HG03378 (cell line): Measurements from ENCODE around the gene MAPT.
"Not testable (repeated sequence)": the region's sequence is repeated elsewhere in the genome, so short reads cannot be mapped to it uniquely, and the experiment has no call there.

ENCODE experiments used
- ATAC-seq: cut with Tn5 transposase; IDR thresholded peaks from one replicate; pipeline ENCODE4 v1.9.1; 2021; ENCODE audit warnings: mild to moderate bottlenecking, moderate library complexity; ENCODE audit not compliant: unreplicated experiment

Gene MAPT

DNA sequence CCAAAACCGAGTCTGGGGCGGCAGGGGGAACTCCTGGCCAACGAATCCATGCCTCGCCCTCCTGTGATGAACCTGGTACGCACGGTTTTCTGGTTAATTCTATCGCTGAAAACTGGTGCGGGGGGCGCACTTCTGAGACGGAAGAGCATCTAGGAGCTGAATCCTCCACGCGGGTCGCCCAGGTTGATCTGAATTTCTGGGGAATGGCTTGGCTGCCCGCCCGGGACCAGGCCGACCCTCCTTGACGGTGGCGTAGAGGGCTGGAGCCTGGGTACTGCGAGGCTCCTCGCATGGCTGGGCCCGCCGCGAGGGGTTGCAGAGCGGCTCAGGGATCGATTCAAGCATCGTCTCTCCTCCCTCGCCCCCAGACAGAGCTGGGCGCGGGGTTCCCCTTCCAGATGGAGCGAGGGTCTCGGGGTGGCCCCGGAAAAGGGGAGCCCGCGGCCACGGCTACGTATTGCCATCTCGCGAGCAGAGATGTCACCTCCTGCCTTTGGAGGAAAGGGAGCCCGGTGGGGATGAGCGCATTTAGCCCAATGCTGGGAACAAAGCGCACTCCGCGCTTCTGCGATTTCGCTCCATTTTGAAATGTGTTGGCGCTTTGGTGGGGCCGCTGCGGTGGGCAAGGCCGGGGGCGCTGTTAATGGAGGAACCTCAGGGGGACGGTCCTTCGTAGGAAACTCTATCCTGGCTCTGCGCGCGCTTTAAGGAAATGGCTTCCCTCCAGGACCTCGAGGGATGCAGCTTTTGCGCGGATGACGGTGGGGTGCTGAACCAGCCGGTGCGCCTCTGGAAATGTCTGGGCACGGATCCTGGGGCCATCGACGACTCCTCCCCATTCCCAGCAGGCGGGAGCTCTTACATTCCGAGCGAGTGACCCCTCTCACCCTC is 2.7 kb downstream of the MAPT start:
- ATAC-seq: no peak

DNA sequence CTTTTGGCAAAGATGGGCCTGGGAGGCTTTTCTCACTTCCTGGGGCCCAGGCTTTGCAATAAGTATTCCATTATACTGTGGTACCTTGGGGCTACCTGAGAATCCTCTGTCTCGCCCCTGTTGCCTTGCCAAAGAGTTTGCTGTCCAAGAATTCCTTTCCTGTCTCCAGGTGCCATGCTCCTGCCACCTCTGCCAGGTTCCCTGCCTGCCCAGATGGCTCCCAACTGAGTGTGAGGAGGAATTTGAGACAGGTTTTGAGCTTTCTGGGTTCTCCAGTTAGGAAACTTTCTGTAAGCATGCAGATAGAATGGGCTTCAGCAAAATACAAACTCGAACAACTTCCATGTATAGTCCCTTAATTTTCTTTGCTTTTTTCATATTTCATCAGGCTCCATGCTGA is 5.8 kb downstream of the MAPT start:
- no peak for ATAC-seq

DNA sequence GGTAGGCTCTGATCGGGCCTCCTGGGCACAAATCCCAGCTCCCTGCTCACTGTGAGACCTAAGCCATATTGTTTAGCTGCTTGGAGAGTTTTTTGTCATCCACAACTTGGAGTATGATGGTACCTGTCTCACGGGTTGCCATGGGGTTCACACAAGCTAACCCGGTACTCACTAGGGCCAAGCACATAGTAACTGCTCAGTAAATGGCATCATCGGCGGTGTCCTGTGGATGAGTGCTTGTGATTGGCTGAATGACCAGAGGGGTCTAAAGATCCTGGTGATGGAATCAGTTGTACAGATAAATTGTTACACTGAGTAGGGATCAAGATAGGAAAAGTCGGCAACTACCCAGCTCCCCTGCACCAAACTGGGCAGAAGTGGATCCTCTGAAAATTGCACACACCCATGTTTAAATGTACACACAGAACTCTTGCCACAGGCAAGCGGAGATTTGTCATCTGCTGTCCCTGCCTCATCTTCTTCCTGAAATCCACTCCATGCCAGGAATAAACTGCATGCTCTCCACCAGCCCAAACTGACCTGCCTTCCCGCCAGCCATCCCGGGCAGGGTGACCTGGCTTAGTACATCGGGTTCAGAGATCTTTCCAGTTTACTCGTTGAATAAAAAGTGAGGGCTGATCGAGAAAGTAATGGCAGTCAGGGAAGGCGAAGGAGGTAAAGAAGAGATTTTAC is 6.5 kb downstream of the MAPT start:
- ATAC-seq: no peak

DNA sequence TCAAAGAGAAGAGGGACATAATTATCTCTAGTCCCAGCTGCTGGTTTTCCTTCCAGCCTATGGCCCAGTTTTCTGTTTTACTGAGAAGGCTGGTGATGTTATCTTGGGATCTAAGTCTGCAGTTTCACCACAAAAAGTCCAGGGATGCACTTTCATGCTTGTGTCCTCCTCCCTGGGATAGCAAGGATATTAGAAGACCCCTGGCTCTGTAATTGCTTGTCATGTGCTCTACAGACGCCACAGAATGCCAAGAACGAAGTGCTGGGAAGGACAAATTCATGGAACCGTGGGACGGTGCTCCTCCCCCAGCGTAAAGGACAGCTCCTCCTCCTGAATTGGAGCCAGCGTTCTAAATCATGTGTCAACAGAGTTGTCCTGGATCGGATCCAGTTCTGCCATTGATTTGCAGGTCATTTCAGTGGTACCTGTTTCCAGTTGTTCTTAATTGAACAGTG is 8.6 kb downstream of the MAPT start:
- ATAC-seq: no peak

DNA sequence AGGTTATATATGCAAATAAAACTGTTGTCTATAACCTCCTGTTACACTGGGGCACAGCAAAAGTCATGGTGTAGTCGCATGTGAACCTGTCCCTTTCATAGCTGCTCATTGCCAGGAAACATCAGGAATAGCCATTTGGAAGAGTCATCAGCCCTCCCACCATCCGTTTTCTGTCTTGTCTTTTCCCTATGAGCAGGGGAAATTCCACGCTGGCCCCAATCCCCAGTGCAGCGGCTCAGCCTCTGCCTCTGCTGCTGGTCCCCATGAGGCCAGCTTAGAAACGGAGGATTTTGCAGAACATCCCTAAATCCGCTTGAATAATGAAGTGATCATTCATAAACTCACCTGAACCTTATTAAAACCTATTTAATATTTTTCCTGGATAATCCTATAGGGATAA is 10.5 kb downstream of the MAPT start:
- ATAC-seq: no peak

DNA sequence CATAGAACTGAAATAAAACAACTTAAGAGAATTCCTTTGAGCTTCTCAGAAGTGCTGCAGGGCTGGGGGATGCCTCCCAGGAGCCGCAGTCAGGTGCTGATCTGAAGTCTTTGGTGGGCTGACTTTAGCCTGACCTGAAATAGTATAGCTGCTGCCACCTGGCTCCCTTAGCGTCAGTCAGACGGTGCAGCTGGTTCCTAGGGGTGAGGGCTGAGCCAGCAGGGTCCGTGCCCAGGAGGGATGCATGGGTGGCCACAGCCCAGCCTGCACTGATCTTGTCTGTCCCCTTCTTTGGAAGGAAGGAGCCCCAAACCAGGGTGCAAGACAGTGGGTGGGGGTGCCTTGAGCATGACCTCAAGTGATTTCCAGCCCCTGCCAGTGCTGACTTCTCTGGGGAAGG is 11.5 kb downstream of the MAPT start:
- no peak for ATAC-seq

DNA sequence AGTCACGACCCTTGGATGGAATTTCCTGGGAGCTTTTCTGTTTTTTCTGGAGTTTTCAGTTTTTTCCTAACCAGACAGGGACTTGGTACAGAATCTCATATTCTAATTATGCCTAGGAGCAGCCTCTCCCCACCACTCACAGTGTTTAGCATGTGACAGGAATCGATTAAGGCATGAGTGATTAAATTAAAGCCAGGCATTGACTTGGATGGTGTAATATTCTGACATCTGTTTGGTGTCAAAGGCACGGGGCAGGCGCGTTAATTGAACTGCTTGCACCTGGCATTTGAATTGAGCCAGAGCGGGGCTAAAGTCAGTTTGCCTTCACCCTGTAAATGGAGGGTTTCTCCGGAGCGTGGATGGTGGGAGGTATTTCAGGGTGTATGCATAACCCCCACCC is 11.9 kb downstream of the MAPT start:
- no peak for ATAC-seq

DNA sequence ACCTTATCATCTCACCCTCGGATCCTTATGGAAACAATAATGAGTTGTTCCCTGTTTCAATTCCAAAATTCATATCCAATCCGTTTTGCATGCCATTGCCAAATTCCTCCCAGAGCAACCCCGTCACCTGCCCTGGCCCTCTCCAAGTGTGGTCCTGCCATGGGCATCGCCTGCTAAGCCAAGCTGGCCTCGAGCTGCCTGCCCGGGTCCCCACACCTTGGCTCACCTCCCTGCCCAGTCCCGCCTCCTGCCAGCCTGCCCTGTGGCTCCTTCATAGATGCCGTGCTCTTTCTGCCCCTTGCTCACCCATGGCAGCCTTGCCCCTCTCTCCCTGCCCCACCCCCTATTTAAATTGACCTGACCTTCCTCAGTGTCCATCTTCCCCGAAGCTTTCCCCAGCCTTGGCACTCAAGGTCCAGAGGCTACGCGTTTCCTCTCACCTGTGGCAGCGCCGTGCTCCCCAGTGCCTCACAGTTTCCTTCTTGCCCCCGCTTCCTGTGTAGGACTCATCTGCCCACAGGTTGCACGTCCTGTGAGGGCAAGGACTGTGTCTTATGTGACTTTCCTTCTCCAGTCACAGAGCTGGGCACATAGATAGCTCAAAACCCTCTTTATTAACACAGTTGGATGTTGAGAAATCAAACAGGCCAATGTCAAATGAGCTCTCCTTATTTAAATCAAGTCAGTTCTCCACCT is 12.7 kb downstream of the MAPT start:
- ATAC-seq: no peak

DNA sequence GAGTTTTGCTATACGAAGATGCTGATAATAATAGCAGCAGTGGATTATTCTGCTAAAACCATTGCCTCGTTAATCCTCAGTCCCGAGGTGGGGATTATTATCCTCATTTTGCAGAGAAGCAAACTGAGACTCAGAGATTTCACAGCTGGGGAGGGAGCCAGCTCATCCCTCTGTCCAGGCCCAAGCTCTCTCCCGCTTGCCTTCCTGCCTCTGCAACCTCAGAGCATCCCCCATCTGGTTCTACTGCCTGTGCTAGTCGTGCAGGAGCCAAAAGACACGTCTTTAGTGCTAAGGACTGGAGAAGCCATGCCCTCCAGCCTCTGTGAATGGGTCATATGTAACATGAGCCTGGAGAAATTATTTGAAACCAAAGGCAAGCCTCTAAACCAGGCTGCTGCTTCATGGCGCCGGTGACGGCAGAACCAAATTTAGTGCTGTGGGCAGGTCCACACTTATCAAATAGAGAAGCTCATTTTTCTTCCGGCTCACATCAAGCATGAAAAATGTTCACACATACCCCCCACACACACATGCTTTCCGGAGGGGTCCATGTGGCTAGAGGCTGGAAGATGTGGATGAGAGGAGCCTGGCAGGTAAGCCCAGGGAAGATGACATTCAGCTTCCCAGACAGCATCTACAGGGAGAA is 13.5 kb downstream of the MAPT start:
- no peak for ATAC-seq

DNA sequence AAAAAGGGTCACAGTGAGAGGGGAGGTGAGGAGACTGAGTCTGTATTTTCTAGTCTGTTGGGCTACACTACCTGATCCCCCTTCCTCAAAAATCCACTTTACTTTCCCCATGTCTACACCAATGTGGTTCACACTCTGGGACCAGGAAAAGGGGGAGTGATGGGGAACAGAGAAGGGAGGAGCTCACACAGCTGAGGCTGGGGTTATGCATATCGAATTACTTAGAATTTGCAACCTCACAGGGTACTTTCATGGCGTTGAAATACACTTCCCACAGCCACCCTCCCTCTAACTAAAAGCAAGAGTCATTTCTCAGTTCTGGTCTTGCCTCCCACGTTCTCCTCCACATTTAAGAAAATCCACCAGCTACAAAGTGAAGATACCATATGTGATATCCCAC is 14.1 kb downstream of the MAPT start:
- ATAC-seq: no peak

DNA sequence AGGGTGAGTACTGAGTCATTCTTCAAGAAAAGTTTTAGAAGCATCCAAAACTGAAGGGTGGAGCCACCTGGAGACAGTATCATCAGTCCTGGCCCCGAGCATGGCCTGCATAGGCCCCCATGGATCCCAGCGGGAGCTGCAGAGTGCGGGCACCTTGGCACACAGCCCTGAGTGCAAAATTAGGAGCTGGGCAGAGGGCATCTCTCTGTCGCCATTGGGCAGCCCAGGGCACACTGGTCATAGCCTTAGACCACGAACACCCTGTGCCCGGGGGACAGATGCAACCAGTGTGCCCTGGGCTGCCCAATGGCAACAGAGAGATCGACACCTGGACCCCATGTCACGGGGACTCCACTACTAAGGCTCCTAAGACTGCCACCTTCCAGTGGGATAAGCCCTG is 14.6 kb downstream of the MAPT start:
- no peak for ATAC-seq

DNA sequence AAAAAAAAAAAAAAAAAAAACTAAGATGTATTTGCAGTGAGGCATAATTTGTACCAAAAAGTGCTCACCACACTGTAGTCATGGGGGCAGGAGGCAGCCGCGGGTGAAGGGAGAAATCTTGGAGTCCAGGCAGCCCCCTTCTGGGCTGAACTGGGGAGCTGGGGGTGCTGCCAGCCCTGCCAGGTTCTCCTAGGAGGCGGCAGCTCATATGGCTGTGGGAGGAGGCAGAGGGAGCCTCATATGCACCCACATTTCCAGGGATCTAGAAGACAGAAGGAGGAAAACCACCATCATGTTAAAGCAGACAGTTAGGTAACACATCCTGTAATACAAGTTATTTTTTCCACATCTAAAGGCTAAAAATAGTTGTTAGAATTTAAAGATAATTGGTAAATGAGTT is 16.3 kb downstream of the MAPT start:
- ATAC-seq: no peak

DNA sequence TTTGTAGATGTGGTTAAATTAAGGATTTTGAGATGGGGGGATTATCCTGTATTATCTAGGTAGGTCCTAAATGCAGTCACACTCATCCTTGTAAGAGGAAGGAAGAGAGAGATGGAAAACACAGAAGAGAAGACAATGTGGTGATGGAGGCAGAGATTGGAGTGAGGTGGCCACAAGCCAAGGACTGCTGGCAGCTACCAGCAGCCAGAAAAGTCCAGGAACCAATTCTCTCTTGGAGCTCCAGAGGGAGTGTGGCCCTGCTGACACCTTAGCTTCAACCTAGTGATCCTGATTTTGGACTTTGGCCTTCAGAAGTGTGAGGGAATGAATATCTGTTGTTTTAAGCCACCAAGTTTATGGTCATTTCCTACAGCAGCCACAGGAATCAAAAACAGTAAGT is 18.0 kb downstream of the MAPT start:
- no peak for ATAC-seq

DNA sequence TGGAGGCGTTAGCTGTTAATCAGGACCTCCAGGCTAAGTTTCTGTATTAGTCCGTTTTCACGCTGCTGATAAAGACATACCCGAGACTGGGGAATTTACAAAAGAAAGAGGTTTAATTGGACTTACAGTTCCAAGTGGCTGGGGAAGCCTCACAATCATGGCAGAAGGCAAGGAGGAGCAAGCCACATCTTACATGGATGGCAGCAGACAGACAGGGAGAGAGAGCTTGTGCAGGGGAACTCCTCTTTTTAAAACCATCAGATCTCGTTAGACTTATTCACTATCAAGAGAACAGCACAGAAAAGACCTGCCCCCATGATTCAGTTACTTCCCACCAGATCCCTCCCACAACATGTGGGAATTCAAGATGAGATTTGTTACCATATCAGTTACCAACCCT is 18.7 kb downstream of the MAPT start:
- not testable (repeated sequence) for ATAC-seq

DNA sequence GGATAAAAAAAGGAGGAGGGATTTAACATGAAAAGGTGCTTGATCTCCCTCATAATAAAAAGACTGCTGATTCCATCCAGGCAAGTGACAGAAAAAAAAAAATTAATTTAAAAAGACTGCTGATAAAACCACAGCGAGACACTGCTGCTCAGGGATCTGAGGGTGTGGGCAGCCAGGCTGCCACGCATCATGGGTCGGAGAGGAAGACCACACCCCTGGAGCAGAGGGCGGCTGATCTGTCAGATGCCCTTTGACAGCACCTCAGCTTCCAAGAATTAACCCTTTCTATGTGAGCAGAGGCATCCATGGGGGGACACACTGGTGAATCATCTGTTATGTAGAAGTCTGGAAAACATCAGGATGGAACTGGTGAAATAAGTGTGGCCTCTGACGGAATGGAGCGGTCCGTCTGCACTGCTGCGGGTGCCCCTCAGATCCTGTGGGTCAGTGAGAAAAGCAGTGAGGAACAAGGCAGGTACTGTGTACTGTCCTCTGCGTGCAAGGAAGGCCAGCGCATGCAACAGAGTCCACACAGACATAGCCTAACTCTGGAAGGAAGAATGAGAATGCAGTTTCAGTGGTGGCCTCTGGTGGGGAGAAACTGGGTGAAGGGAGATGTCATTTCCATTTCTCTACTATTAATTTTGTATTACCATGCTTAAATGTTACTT is 19.8 kb downstream of the MAPT start:
- ATAC-seq: no peak

DNA sequence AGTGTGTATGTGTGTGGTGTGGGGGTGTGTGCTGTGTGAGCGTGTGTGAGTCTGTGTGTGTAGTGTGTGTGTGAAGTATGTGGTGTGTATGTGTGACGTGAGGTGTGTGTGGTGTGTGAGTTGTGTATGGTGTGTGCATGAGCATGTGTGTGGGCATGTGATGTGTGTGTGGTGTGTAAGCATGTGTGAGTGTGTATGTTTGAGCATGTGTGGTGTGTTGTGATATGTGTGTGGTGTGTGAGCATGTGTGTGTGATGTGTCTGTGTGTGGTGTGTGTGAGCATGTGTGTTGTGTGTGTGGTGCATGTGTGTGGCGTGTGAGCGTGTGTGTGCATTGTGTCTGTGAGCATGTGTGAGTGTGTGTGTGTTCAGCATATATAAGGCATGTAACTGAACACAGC is 20.9 kb downstream of the MAPT start:
- no peak for ATAC-seq

DNA sequence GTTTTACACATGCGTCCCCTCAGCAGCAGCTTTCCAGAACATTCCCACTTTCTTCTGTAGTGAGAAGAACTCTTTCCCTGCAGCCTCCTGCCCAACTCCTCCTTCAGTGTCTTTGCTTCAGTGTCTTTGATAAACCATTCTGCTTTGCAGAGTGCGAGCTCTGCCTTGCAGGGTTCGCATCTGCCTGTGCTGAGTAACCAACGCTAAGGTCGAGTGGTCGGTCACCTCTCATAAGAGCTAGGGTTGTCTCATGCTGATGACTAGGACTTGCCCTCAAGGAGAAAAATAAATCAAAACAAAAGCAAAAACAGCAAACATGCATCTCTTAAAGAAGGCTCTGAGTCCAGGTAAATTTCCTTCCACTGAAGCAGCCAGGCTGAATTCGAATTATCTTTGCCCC is 22.7 kb downstream of the MAPT start:
- ATAC-seq: no peak

DNA sequence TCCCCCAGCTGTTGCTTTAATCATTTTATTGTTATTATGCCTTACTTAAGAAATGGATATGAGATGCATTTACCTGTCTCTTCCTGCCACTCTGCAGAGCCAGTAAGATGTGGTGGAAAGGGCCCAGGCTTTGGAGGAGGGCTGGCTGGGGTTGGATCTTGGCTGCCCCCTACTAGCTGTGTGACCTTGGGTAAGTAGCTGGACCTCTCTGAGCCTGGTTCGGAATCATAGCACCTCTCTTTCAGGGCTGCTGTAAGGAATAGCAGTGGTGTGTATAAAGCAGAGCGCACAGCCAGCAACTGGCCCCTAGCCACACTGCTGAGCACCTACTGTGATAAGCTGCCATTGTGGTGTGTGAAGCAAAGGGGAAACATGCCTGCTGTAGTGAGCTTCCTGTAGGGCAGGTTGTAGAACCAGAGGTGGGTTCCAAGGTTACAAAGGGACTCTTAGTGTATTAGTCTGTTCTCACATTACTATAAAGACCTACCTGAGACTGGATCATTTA is 23.9 kb downstream of the MAPT start:
- ATAC-seq: no peak

DNA sequence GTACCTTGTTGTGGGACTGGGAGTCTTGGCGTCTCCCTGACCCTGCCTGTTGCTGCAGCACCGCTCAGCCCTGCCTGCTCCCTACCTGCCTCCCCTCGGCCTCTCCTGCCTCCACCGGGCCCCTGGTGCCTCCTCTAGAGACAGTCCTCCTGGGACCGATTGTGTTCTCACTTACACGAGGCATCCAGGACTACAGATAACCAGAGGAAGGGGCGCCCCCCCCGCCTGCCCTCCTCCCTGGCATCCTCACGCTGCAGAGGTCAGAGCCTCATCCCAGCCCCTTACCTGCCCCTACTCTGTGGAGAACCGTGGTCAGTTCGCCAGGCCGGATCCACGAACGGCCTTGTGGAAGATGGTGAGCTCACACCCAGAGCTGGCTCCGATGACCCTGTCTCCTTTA is 24.8 kb downstream of the MAPT start:
- no peak for ATAC-seq

DNA sequence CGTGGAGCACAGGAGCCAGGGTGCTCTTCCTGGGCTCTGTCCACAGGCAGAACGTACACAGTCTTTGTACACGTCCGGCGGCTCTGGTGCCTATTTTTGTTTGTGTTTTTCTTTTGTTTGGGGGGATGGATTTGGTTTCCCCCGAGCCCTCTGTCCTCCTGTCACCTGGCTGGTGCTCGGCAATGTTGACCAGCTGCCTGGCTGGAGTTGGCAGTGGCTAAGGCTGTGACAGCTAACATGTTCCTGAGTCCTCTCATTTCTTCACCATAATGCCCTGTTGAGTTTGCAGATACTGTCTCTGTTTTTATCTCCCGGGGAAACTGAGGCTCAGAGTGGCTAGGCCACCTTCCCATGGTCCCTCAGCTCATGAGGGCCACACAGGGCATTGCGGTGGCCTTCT is 25.7 kb downstream of the MAPT start:
- ATAC-seq: no peak
